Activated CD8-positive, alpha-beta memory T cell treated with anti-CD3 and anti-CD28 coated beads, Interleukin-2, amount 10 ng/mL, durations not matched to agents 7 days and 5 days (primary cell): ENCODE results near the gene RDH11. TPM values are rescaled to one million over a fixed set of nuclear protein-coding genes. Genes with fewer than 3 reads are reported as not detected.

Experiments
- ATAC-seq: fragments of 150-1000 bp; cut with Tn5 transposase; one replicate; pipeline ENCODE4 v1.10.0; 2021; ENCODE audit warnings: moderate library complexity
- CTCF ChIA-PET: fragments of 350-600 bp; sonication (Branson Sonifier 250); formaldehyde crosslinking; loops from one replicate; lab custom pipeline; 2021; ENCODE audit warnings: antibody characterized with exemption; lab: Charles Lee
- DNase-seq: peaks from one replicate; pipeline ENCODE4 v3.0.0-alpha.2; 2020
- H3K27ac Mint-ChIP-seq: one replicate; pipeline ENCODE4 v1.8.0; 2021; ENCODE audit warnings: mild to moderate bottlenecking, mixed read lengths
- H3K27me3 Mint-ChIP-seq: one replicate; pipeline ENCODE4 v1.8.0; 2021; ENCODE audit warnings: mixed read lengths
- H3K36me3 Mint-ChIP-seq: one replicate; pipeline ENCODE4 v1.8.0; 2021; ENCODE audit warnings: mild to moderate bottlenecking, mixed read lengths
- H3K4me1 Mint-ChIP-seq: one replicate; pipeline ENCODE4 v1.8.0; 2021; ENCODE audit warnings: mixed read lengths
- H3K4me3 Mint-ChIP-seq: one replicate; pipeline ENCODE4 v1.8.0; 2021; ENCODE audit warnings: mild to moderate bottlenecking, moderate library complexity, mixed read lengths
- H3K9me3 Mint-ChIP-seq: one replicate; pipeline ENCODE4 v1.8.0; 2022; ENCODE audit warnings: low read depth, mixed read lengths
- total RNA-seq, 2 experiments: library from RNA; stranded (reverse); gene quantifications; one replicate each; pipeline ENCODE4 v1.2.3, GENCODE V29; 2021

Gene RDH11
- total RNA-seq, 2 experiments from 2014 or later: 49.6 to 59.8 TPM

- H3K4me3 Mint-ChIP-seq: no peak overlapping the region
- ATAC-seq: peak; percentile 66
- no peaks in the 10 kb centered on the region for H3K27me3 Mint-ChIP-seq
- peak overlapping the region; percentile 49 for H3K27ac Mint-ChIP-seq
- peaks cover 10% of the 10 kb centered on the region for H3K4me1 Mint-ChIP-seq
- H3K36me3 Mint-ChIP-seq: peaks cover 1% of the 10 kb centered on the region
- DNase-seq: no peak
- H3K9me3 Mint-ChIP-seq: no peaks in the 10 kb centered on the region
- CTCF ChIA-PET: interaction anchor here (1.2 kb wide), 1 partner anchor 68 kb away, joined by 6 read pairs; no protein-coding TSS in a partner anchor
Observed at GRCh38 chr14:67636361-67636919, 59.1 kb downstream of the RDH11 start.

- ATAC-seq (no peak), DNase-seq (no peak)
- H3K36me3 Mint-ChIP-seq: no peaks in the 10 kb centered on the region
- no peaks in the 10 kb centered on the region for H3K27me3 Mint-ChIP-seq
- peaks cover 10% of the 10 kb centered on the region for H3K4me1 Mint-ChIP-seq
- no peaks in the 10 kb centered on the region for H3K9me3 Mint-ChIP-seq
- H3K4me3 Mint-ChIP-seq: no peak overlapping the region
- no peak overlapping the region for H3K27ac Mint-ChIP-seq
- CTCF ChIA-PET: interaction anchor here (0.9 to 1.0 kb wide), 2 partner anchors 33 to 50 kb away, joined by 3 read pairs; no protein-coding TSS in a partner anchor
Observed at GRCh38 chr14:67633451-67634147, 62.0 kb downstream of the RDH11 start.

- CTCF ChIA-PET: interaction anchor here (1.0 kb wide), 1 partner anchor 60 kb away, joined by 3 read pairs; no protein-coding TSS in a partner anchor
Observed at GRCh38 chr14:67630938-67631337, 64.6 kb downstream of the RDH11 start.

GRCh38 chr14:67630186-67630585, 65.4 kb downstream of the RDH11 start:
- CTCF ChIA-PET: no interaction called here
- Mint-ChIP-seq H3K27me3 (no peaks in the 10 kb centered on the region), H3K4me3 (no peak overlapping the region), H3K9me3 (no peaks in the 10 kb centered on the region), H3K4me1 (no peaks in the 10 kb centered on the region), H3K36me3 (no peaks in the 10 kb centered on the region), H3K27ac (no peak overlapping the region)
- DNase-seq: no peak
- no peak for ATAC-seq

More at GRCh38 chr14:67630938-67631337, 64.6 kb downstream of the RDH11 start:
- Mint-ChIP-seq H3K9me3 (no peaks in the 10 kb centered on the region), H3K4me1 (peaks cover 2% of the 10 kb centered on the region), H3K36me3 (no peaks in the 10 kb centered on the region), H3K27me3 (no peaks in the 10 kb centered on the region), H3K27ac (no peak overlapping the region), H3K4me3 (no peak overlapping the region)
- ATAC-seq: no peak
- DNase-seq: no peak

- CTCF ChIA-PET: interaction anchor here (1.0 to 1.7 kb wide), 2 partner anchors 9 to 77 kb away, joined by 3 to 7 read pairs; no protein-coding TSS in a partner anchor
- H3K27ac Mint-ChIP-seq: no peak overlapping the region
- no peaks in the 10 kb centered on the region for H3K27me3 Mint-ChIP-seq
- no peaks in the 10 kb centered on the region for H3K9me3 Mint-ChIP-seq
- H3K4me1 Mint-ChIP-seq: peaks cover 10% of the 10 kb centered on the region
- no peak overlapping the region for H3K4me3 Mint-ChIP-seq
- no peak for DNase-seq
- H3K36me3 Mint-ChIP-seq: peaks cover 3% of the 10 kb centered on the region
- ATAC-seq: no peak
Observed at GRCh38 chr14:67627519-67627918, 68.0 kb downstream of the RDH11 start.

Other genes starting within 250 kb of the RDH11 start
- 1 to 10 TPM; 5.1 to 7.0 TPM for gene TMEM229B, start 207.0 kb downstream of the RDH11 start, total RNA-seq
- under 1 TPM; 0.19 to 0.79 TPM for gene PLEKHH1, start 162.5 kb downstream of the RDH11 start, total RNA-seq
- gene PIGH, start 95.5 kb downstream of the RDH11 start, total RNA-seq: 10 to 100 TPM; 16.3 to 17.1 TPM
- gene ARG2, start 75.8 kb downstream of the RDH11 start, total RNA-seq: 10 to 100 TPM in 1 of 2 experiments, 1 to 10 TPM in 1; 6.2 to 13.6 TPM
- 10 to 100 TPM; 69.2 to 73.5 TPM for gene VTI1B, start 21.1 kb downstream of the RDH11 start, total RNA-seq
- gene RDH12, start 6.1 kb upstream of the RDH11 start, total RNA-seq: not detected
- 10 to 100 TPM; 25.3 to 27.0 TPM for gene ZFYVE26, start 120.8 kb upstream of the RDH11 start, total RNA-seq
- gene RAD51B, start 124.0 kb upstream of the RDH11 start, total RNA-seq: 10 to 100 TPM; 35.3 to 55.5 TPM